K562 (cell line): ENCODE data around the gene SYN1.

Source experiments
- E2F1 ChIP-seq: sonication (generic); formaldehyde crosslinking; IDR thresholded peaks from 2 replicates; pipeline ENCODE4 v1.8.1; 2023; ENCODE audit warnings: mild to moderate bottlenecking, missing genetic modification reagents, moderate library complexity
- ZNF23 ChIP-seq: fragments of 250-450 bp; sonication (Bioruptor Pico); IDR thresholded peaks from 2 replicates; pipeline ENCODE4 v1.4.0; 2020; ENCODE audit warnings: mild to moderate bottlenecking
- ZNF778 ChIP-seq: fragments of 450-650 bp; formaldehyde crosslinking; IDR thresholded peaks from 2 replicates; pipeline ENCODE4 v1.4.0; 2020; ENCODE audit warnings: mild to moderate bottlenecking, moderate library complexity
- TF ChIP-seq, protein P1 (sequence below): sonication (generic); formaldehyde crosslinking; IDR thresholded peaks from 2 replicates; pipeline ENCODE4 v1.9.0; 2022; ENCODE audit warnings: mild to moderate bottlenecking, missing genetic modification reagents

DNA sequence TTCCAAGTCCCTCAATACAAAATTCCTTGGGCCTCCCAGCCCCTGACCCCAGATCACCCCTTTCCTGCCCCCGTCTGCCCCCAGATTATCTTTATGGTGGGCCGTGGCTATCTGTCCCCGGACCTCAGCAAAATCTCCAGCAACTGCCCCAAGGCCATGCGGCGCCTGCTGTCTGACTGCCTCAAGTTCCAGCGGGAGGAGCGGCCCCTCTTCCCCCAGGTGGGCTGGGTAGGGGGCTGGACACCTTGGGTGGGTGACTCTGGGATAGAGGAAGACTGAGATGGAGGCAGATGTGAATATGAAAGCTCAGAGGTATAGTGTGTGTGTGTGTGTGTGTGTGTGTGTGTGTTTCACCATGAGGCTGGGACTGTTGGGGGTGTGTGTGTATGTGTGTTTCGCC, 48.9 kb downstream of the SYN1 start:
- TF ChIP-seq E2F1 (CRISPR knock-in tag) (no peak), ZNF23 (CRISPR knock-in tag) (no peak), ZNF778 (CRISPR knock-in tag) (no peak)
- TF ChIP-seq, protein P1, sequence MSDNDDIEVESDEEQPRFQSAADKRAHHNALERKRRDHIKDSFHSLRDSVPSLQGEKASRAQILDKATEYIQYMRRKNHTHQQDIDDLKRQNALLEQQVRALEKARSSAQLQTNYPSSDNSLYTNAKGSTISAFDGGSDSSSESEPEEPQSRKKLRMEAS (CRISPR knock-in tag): no peak
